Thyroid gland (tissue), 4 donors: ENCODE data around the gene NAA15. TPM values are rescaled to one million over a fixed set of nuclear protein-coding genes. Genes with fewer than 3 reads are reported as not detected.
"Not testable (repeated sequence)": the region's sequence is repeated elsewhere in the genome, so short reads cannot be mapped to it uniquely, and the experiment has no call there.

Source experiments
- DNase-seq, 2 donors: peaks; one replicate each; pipeline ENCODE4 v3.0.0-alpha.2; 2019
- H3K27ac ChIP-seq, 3 donors: fragments of 200-600 bp; sonication (generic); 1 replicate in 2 of 3; 2 replicates in 1 of 3; pipeline ENCODE4 v1.5.1; 2016 to 2019; ENCODE audit warnings: mild to moderate bottlenecking in 1 of 3, moderate library complexity in 1 of 3
- H3K27me3 ChIP-seq: fragments of 200-600 bp; sonication (generic); one replicate; pipeline ENCODE4 v1.5.1; 2019
- H3K36me3 ChIP-seq, 2 donors: fragments of 200-600 bp; sonication (generic); one replicate each; pipeline ENCODE4 v1.5.1; 2016 to 2019
- H3K4me1 ChIP-seq, 2 donors: fragments of 200-600 bp; sonication (generic); one replicate each; pipeline ENCODE4 v1.5.1; 2017 to 2019
- H3K4me3 ChIP-seq, 3 donors: fragments of 200-600 bp; sonication (generic); replicated peaks in 1 of 3; 1 replicate in 2 of 3; 2 replicates in 1 of 3; pipeline ENCODE4 v1.5.1; 2016; ENCODE audit warnings: mild to moderate bottlenecking in 1 of 3
- H3K9me3 ChIP-seq: fragments of 200-600 bp; sonication (generic); one replicate; pipeline ENCODE4 v1.5.1; 2017
- POLR2A ChIP-seq, 2 donors: fragments of 450-650 bp; IDR thresholded peaks; one replicate each; pipeline ENCODE4 v1.6.1; 2017; ENCODE audit warnings: antibody characterized with exemption in 2 of 2, mild to moderate bottlenecking in 2 of 2, moderate library complexity in 1 of 2
- WGBS, 2 donors: methylation state at CpG; one replicate each; pipeline ENCODE4 v1.1.5; 2017; 5-methylcytosine and 5-hydroxymethylcytosine counted together
- intact Hi-C: fragments of 100-400 bp; cut with DNase I; formaldehyde crosslinking; loops from one replicate; pipeline ENCODE4 v1.15.1; 2023
- total RNA-seq, 4 donors: library from RNA; depleted of rRNA; stranded (reverse); fragments of >200 nt; gene quantifications; one replicate each; pipeline ENCODE4 v1.2.3, GENCODE V29; 2016
- TF ChIP-seq, protein P1 (sequence below), 6 experiments: fragments of 200-600 bp in 3 of 6; fragments of 450-650 bp in 3 of 6; sonication (generic) in 3 of 6; IDR thresholded peaks; one replicate each; pipeline ENCODE4 v1.5.1; 2016 to 2019; ENCODE audit warnings: antibody characterized with exemption in 6 of 6, mild to moderate bottlenecking in 2 of 6, inconsistent platforms in 1 of 6, moderate library complexity in 1 of 6

NAA15 gene
- total RNA-seq, 4 donors from 2014 or later = 21.7 to 47.7 (median 24.6) TPM

DNA sequence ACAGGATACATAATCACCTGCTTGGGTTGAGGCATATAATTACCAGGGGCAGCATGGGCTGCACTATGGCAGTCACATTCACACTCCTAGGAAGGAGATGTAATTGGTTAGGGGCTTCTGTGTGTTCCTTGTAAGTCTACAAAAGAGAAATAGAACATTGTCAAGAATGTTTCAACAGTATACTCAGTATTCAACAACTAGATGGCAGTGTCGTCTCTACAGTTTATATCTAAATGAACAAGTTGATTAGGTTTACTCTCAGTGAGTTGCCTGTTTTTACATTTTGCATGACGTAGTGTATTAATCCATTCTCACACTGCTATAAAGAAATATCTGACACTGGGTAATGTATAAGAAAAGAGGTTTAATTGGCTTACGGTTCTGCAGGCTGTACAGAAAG, 102.2 kb downstream of the NAA15 start:
- Histone ChIP-seq H3K27me3 (no peaks in the 10 kb centered on the region), H3K4me3 (no peak overlapping the region), H3K36me3 (no peaks in the 10 kb centered on the region), H3K9me3 (no peaks in the 10 kb centered on the region), H3K4me1 (no peaks in the 10 kb centered on the region), H3K27ac (no peak overlapping the region)
- intact Hi-C loops = no loop called here
- TF ChIP-seq, protein P1, sequence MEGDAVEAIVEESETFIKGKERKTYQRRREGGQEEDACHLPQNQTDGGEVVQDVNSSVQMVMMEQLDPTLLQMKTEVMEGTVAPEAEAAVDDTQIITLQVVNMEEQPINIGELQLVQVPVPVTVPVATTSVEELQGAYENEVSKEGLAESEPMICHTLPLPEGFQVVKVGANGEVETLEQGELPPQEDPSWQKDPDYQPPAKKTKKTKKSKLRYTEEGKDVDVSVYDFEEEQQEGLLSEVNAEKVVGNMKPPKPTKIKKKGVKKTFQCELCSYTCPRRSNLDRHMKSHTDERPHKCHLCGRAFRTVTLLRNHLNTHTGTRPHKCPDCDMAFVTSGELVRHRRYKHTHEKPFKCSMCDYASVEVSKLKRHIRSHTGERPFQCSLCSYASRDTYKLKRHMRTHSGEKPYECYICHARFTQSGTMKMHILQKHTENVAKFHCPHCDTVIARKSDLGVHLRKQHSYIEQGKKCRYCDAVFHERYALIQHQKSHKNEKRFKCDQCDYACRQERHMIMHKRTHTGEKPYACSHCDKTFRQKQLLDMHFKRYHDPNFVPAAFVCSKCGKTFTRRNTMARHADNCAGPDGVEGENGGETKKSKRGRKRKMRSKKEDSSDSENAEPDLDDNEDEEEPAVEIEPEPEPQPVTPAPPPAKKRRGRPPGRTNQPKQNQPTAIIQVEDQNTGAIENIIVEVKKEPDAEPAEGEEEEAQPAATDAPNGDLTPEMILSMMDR (IDR thresholded peaks at IDR 0.05) = no peak
- no peak for TF ChIP-seq POLR2A (IDR thresholded peaks at IDR 0.05)
- DNase-seq = no peak
- WGBS, 2 donors = 87 to 94% methylated on average over 3 of the region's 3 CpGs

DNA sequence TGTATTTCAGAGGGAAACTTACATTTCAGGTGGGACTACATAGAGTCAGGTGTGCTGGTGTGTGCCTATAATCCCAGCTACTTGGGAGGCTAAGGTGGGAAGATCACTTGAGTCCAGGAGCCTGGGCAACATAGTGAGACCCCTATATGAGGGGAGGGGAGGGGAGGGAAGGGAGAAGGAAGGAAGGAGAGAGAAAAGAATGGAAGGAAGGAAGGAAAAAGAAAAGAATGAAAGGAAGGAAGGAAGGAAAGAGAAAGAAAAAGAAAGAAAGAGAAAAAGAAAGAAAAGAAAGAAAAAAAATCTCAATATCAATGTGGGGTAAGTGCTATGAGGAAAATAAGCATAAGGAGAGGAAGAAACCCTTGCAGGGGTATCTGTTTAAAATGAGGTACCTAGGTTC, 109.0 kb downstream of the NAA15 start:
- H3K27ac ChIP-seq = no peak overlapping the region
- no peak for TF ChIP-seq POLR2A (IDR thresholded peaks at IDR 0.05)
- TF ChIP-seq, protein P1 (IDR thresholded peaks at IDR 0.05) = no peak
- no peak for DNase-seq
- no peak overlapping the region for H3K4me3 ChIP-seq
- no peaks in the 10 kb centered on the region for H3K36me3 ChIP-seq
- no peaks in the 10 kb centered on the region for H3K9me3 ChIP-seq
- H3K27me3 ChIP-seq = no peaks in the 10 kb centered on the region
- H3K4me1 ChIP-seq = no peaks in the 10 kb centered on the region
- intact Hi-C loops = no loop called here

DNA sequence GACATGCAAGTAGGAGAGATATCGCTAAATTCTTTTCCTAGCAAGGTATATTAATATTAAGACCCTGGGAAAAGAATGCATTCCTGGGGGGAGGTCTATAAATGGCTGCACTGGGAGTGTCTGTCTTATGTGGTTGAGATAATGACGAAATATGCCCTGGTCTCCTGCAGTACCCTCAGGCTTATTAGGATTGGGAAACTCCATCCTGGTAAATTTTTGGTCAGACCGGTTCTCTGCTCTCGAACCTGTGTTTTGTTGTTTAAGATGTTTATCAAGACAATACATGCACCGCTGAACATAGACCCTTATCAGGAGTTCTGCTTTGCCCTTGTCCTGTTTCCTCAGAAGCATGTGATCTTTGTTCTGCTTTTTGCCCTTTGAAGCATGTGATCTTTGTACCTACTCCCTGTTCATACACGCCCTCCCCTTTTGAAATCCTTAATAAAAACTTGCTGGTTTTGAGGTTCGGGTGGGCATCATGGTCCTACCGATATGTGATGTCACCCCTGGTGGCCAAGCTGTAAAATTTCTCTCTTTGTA, 113.4 kb downstream of the NAA15 start:
- H3K27me3 ChIP-seq, H3K36me3 ChIP-seq, H3K9me3 ChIP-seq, DNase-seq, H3K27ac ChIP-seq, intact Hi-C loops, H3K4me3 ChIP-seq, H3K4me1 ChIP-seq: not testable (repeated sequence)
- WGBS, 2 donors = 57 to 59% methylated on average over 8 of the region's 8 CpGs

DNA sequence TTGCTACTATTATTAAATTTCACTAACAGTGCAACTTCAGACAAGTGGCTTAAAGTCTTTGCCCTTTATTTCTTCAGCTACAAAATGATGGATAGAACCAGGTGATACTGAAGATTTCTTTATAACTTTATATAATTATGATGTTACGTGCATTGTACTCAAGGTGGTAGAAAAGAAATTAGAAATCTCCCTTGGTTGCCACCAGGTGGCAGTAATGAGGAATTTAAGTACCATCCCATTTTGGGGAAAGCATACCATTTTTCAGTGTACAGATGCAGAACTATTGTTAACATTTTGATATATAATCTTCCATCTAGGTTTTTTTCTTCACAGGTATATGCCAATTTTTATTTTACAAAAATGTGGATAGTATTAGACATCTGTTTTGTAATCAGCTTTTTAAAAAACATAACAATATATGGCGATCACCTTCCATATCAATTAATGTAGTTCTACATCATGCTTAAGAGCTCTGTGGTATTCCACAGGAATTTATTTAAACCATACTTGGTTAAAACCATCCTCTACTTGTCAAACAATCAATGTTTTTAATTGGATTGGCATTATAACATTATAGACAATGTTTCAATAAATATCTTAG, 114.9 kb downstream of the NAA15 start:
- WGBS, 2 donors = 84 to 87% methylated on average over 2 of the region's 2 CpGs
- H3K4me3 ChIP-seq = no peak overlapping the region
- no peaks in the 10 kb centered on the region for H3K36me3 ChIP-seq
- no peaks in the 10 kb centered on the region for H3K4me1 ChIP-seq
- no peak overlapping the region for H3K27ac ChIP-seq
- no peak for DNase-seq
- TF ChIP-seq, protein P1 (IDR thresholded peaks at IDR 0.05) = peak in 5 of 6 experiments; percentile 43 to 71 (median 54)
- no peak for TF ChIP-seq POLR2A (IDR thresholded peaks at IDR 0.05)
- H3K27me3 ChIP-seq = no peaks in the 10 kb centered on the region
- intact Hi-C loops = no loop called here
- no peaks in the 10 kb centered on the region for H3K9me3 ChIP-seq

DNA sequence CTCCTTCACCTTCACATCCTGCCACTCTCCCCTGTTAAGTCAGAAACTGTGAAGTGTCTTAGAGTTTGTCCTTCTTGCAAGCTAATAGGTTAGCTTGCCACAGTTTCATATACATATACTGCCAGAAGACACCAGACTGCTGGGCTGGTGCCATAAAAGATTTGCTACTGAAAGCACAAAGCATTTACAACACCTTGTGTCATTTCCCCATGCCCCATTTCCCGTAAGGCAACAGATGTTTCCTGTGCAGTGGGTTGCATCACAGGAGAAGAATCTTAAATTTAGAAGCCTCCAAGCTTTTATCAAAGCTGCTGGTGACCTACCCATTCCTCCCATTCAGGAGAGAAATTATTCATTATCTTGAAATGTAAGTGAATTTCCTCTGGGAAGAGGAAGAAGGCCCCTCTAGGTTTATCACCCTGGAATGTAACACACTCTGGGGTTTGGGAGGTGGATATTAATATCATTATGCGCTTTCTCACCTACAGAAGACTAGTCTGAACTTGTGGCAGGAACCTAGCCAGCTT, 118.1 kb downstream of the NAA15 start:
- H3K9me3 ChIP-seq = no peaks in the 10 kb centered on the region
- H3K27me3 ChIP-seq = no peaks in the 10 kb centered on the region
- intact Hi-C loops = no loop called here
- DNase-seq = peak; percentile 23 to 28
- H3K4me1 ChIP-seq = no peaks in the 10 kb centered on the region
- no peaks in the 10 kb centered on the region for H3K36me3 ChIP-seq
- 76 to 82% methylated on average over 2 of the region's 2 CpGs for WGBS, 2 donors
- H3K27ac ChIP-seq = peak overlapping the region in 1 of 3 donors; percentile 27
- no peak overlapping the region for H3K4me3 ChIP-seq
- TF ChIP-seq POLR2A (IDR thresholded peaks at IDR 0.05) = no peak
- TF ChIP-seq, protein P1 (IDR thresholded peaks at IDR 0.05) = no peak
